ENCODE measurements around the gene COL1A1. TPM values are rescaled to one million over a fixed set of nuclear protein-coding genes. Genes with fewer than 3 reads are reported as not detected.

COL1A1 gene
- polyA plus RNA-seq, 1 of the 3 experiments (the other 2 are of a cell fraction), result 1,461 TPM

GRCh38 chr17:50221266-50221863, 19.9 kb upstream of the COL1A1 start:
- no peaks in the 10 kb centered on the region for H3K79me2 ChIP-seq (ENCODE audit: insufficient read depth)
- H3K4me3 ChIP-seq (ENCODE audit: low read depth in 2 of 2, low read length in 1 of 2), result no peak overlapping the region
- TF ChIP-seq RAD21 (IDR thresholded peaks at IDR 0.05; ENCODE audit: low read length) (no peak), GATA2 (CRISPR knock-in tag; IDR thresholded peaks at IDR 0.05) (no peak), TAF1 (IDR thresholded peaks at IDR 0.05; ENCODE audit: borderline replicate concordance, low read depth, low read length) (no peak), RFX5 (IDR thresholded peaks at IDR 0.05; ENCODE audit: low read length) (no peak), EP300 (IDR thresholded peaks at IDR 0.05; ENCODE audit: borderline replicate concordance in 1 of 2, low read depth in 1 of 2, low read length in 1 of 2) (no peak), MEF2A (IDR thresholded peaks at IDR 0.05; ENCODE audit: borderline replicate concordance, low read depth) (no peak), RCOR1 (IDR thresholded peaks at IDR 0.05; ENCODE audit: low read length) (no peak), NFIC (IDR thresholded peaks at IDR 0.05; ENCODE audit: borderline replicate concordance) (no peak)
- H2AFZ ChIP-seq (ENCODE audit: low read depth), result no peak overlapping the region
- 86% methylated on average over 9 of the region's 9 CpGs for WGBS (ENCODE audit: low lambda C conversion rate)
- H3F3A ChIP-seq (replicated peaks; ENCODE audit: insufficient read depth), result peaks cover 63% of the 10 kb centered on the region
- peak overlapping the region; percentile 1 to 100; a peak in 3 of 4 replicates for H3K27ac ChIP-seq (ENCODE audit: low read depth in 2 of 2, low read length in 1 of 2)
- no peaks in the 10 kb centered on the region for H3K27me3 ChIP-seq (ENCODE audit: insufficient read depth)
- no peaks in the 10 kb centered on the region for H3K9me3 ChIP-seq
- no peaks in the 10 kb centered on the region for H3K36me3 ChIP-seq (replicated peaks in 1 of 2; ENCODE audit: control insufficient read depth in 1 of 2, insufficient read depth in 2 of 2, low read length in 1 of 2)
- DNase-seq, result no peak
- ChIA-PET POLR2A (interaction anchor here (1.5 kb wide), 1 partner anchor 12 kb away, joined by 4 read pairs; no protein-coding TSS in a partner anchor), CTCF (interaction anchor here (1.0 to 25.6 kb wide), 5 partner anchors 9 to 665 kb away, joined by 3 to 2150 read pairs (median 11); partner anchors contain the start of genes COL1A1 and TMEM92)
- peak overlapping the region; percentile 76 for H3K4me2 ChIP-seq
- H4K20me1 ChIP-seq (ENCODE audit: insufficient read depth), result no peaks in the 10 kb centered on the region; the same call in 1 of the 2 replicates
- H3K4me1 ChIP-seq (ENCODE audit: control insufficient read depth in 1 of 2, insufficient read depth in 2 of 2, low read depth in 1 of 2, low read length in 1 of 2), result peaks cover 7 to 57% of the 10 kb centered on the region in 2 experiments
- peak overlapping the region; percentile 81; the same call in 1 of the 2 replicates for H3K9ac ChIP-seq
- H3K9me2 ChIP-seq, result no peaks in the 10 kb centered on the region

- Histone ChIP-seq H3K4me2 (peak overlapping the region; percentile 76; the same call in 1 of the 2 replicates), H3K36me3 (replicated peaks in 1 of 2; ENCODE audit: control insufficient read depth in 1 of 2, insufficient read depth in 2 of 2, low read length in 1 of 2) (no peaks in the 10 kb centered on the region), H3K27me3 (ENCODE audit: insufficient read depth) (no peaks in the 10 kb centered on the region), H3K9ac (peak overlapping the region; percentile 81; the same call in 1 of the 2 replicates), H4K20me1 (ENCODE audit: insufficient read depth) (no peaks in the 10 kb centered on the region; the same call in 1 of the 2 replicates), H3K9me2 (no peaks in the 10 kb centered on the region), H3F3A (replicated peaks; ENCODE audit: insufficient read depth) (peaks cover 68% of the 10 kb centered on the region), H3K9me3 (no peaks in the 10 kb centered on the region), H3K79me2 (ENCODE audit: insufficient read depth) (no peaks in the 10 kb centered on the region), H3K27ac (ENCODE audit: low read depth in 2 of 2, low read length in 1 of 2) (peak overlapping the region in 1 of 2 experiments; percentile 100; a peak in 3 of 4 replicates), H3K4me3 (ENCODE audit: low read depth in 2 of 2, low read length in 1 of 2) (no peak overlapping the region), H2AFZ (ENCODE audit: low read depth) (no peak overlapping the region), H3K4me1 (ENCODE audit: control insufficient read depth in 1 of 2, insufficient read depth in 2 of 2, low read depth in 1 of 2, low read length in 1 of 2) (peaks cover 7 to 62% of the 10 kb centered on the region in 2 experiments)
- no peak for DNase-seq
- ChIA-PET CTCF (interaction anchor here (0.9 to 25.6 kb wide), 4 partner anchors 11 to 67 kb away, joined by 3 to 2150 read pairs (median 100); partner anchors contain the start of genes COL1A1 and TMEM92), POLR2A (no interaction called here)
- TF ChIP-seq GATA2 (CRISPR knock-in tag; IDR thresholded peaks at IDR 0.05), result no peak
- TF ChIP-seq NFIC (IDR thresholded peaks at IDR 0.05; ENCODE audit: borderline replicate concordance), result no peak
- TF ChIP-seq REST (IDR thresholded peaks at IDR 0.05; ENCODE audit: low read depth, low read length), result no peak
- no peak for TF ChIP-seq RXRA (IDR thresholded peaks at IDR 0.05; ENCODE audit: borderline replicate concordance, low read depth)
- no peak for TF ChIP-seq MXI1 (IDR thresholded peaks at IDR 0.05; ENCODE audit: low read depth, low read length)
- no peak for TF ChIP-seq RFX5 (IDR thresholded peaks at IDR 0.05; ENCODE audit: low read length)
- TF ChIP-seq MEF2A (IDR thresholded peaks at IDR 0.05; ENCODE audit: borderline replicate concordance, low read depth), result no peak
- no peak for TF ChIP-seq MAX (IDR thresholded peaks at IDR 0.05; ENCODE audit: low read depth)
- no peak for TF ChIP-seq GABPA (IDR thresholded peaks at IDR 0.05; ENCODE audit: low read depth)
- TF ChIP-seq CHD2 (IDR thresholded peaks at IDR 0.05; ENCODE audit: low read length, partially characterized antibody), result no peak
- TF ChIP-seq EP300 (IDR thresholded peaks at IDR 0.05; ENCODE audit: borderline replicate concordance in 1 of 2, low read depth in 1 of 2, low read length in 1 of 2), result no peak
- 89% methylated on average over 15 of the region's 15 CpGs for WGBS (ENCODE audit: low lambda C conversion rate)
These were observed 19.4 kb upstream of the COL1A1 start for GRCh38 chr17:50220811-50221210.
